Endothelial cell of umbilical vein (primary cell): ENCODE results near the gene SLC5A3. TPM values are rescaled to one million over a fixed set of nuclear protein-coding genes. Genes with fewer than 3 reads are reported as not detected.

Source experiments
- BruUV-seq: library from RNA; stranded (reverse); fragments of 400-500 nt; replicated peaks from 2 replicates; lab custom pipeline; 2021; lab: Mats Ljungman, UMichigan
- CTCF ChIA-PET: fragments of 300-600, 350-600 bp; sonication (Branson Sonifier 250); formaldehyde crosslinking; loops from one replicate; lab custom pipeline; 2021; ENCODE audit warnings: antibody characterized with exemption, inconsistent platforms; lab: Charles Lee
- POLR2A ChIA-PET: fragments of 300-600, 350-600 bp; sonication (Branson Sonifier 250); formaldehyde crosslinking; loops from one replicate; lab custom pipeline; 2021; ENCODE audit warnings: antibody characterized with exemption, inconsistent platforms; lab: Charles Lee
- DNase-seq: peaks from one replicate; pipeline ENCODE4 v3.0.0-alpha.2; 2011; ENCODE audit warnings: low read depth, low spot score
- FAIRE-seq: peaks from 2 replicates; lab custom pipeline; 2011; peaks lifted over from hg19 to GRCh38; lab: Jason Lieb, UNC
- H2AFZ ChIP-seq: 2 replicates; pipeline ENCODE4 v1.6.0; 2012; ENCODE audit warnings: low read depth, low read length, control low read depth, inconsistent platforms
- H3K27ac ChIP-seq: 2 replicates; pipeline ENCODE4 v1.5.1; 2011; ENCODE audit warnings: low read depth, mild to moderate bottlenecking, control low read depth, low read length, moderate library complexity; ENCODE audit not compliant: insufficient read depth
- H3K27me3 ChIP-seq, 2 experiments: 2 replicates each; pipeline versions ENCODE4 v1.6.0 to v1.6.1; 2011; ENCODE audit warnings: low read length in 2 of 2, mixed read lengths in 1 of 2; ENCODE audit not compliant: control insufficient read depth in 2 of 2, insufficient read depth in 2 of 2
- H3K36me3 ChIP-seq, 2 experiments: 2 replicates in 1 of 2; 3 replicates in 1 of 2; pipeline ENCODE4 v1.5.1; 2011; ENCODE audit warnings: low read length in 2 of 2, mild to moderate bottlenecking in 1 of 2, moderate library complexity in 1 of 2; ENCODE audit not compliant: control insufficient read depth in 2 of 2, insufficient read depth in 2 of 2; ENCODE audit errors: extremely low read depth in 1 of 2
- H3K4me1 ChIP-seq: 3 replicates; pipeline ENCODE4 v1.5.1; 2011; ENCODE audit warnings: mild to moderate bottlenecking, low read length; ENCODE audit not compliant: control insufficient read depth, insufficient read depth; ENCODE audit errors: extremely low read depth
- H3K4me2 ChIP-seq: 2 replicates; pipeline ENCODE4 v1.6.1; 2011; ENCODE audit warnings: low read length, control low read depth, mixed read lengths; ENCODE audit not compliant: insufficient read depth
- H3K4me3 ChIP-seq, 3 experiments: fragments of 200-600 bp in 1 of 3; sonication (generic), shearing (Covaris generic) in 1 of 3; replicated peaks in 1 of 3; 2 replicates each; pipeline ENCODE4 v1.5.1; 2011 to 2016; ENCODE audit warnings: control low read depth in 3 of 3, low read length in 3 of 3, mild to moderate bottlenecking in 2 of 3, inconsistent platforms in 1 of 3, low read depth in 1 of 3, moderate library complexity in 1 of 3; ENCODE audit not compliant: insufficient read depth in 1 of 3
- H3K79me2 ChIP-seq: 2 replicates; pipeline ENCODE4 v1.6.0; 2012; ENCODE audit warnings: low read length, inconsistent platforms; ENCODE audit not compliant: control insufficient read depth, insufficient read depth
- H3K9ac ChIP-seq: replicated peaks from 2 replicates; pipeline ENCODE3; 2011; ENCODE audit warnings: low read length, control low read depth; ENCODE audit not compliant: insufficient read depth; ENCODE audit errors: extremely low read depth
- H3K9me1 ChIP-seq: replicated peaks from 3 replicates; pipeline ENCODE4 v1.6.0; 2011; ENCODE audit warnings: mild to moderate bottlenecking, low read length; ENCODE audit not compliant: control insufficient read depth, insufficient read depth; ENCODE audit errors: extremely low read depth
- H3K9me3 ChIP-seq: replicated peaks from 2 replicates; pipeline ENCODE4 v1.5.1; 2012; ENCODE audit warnings: low read length, inconsistent platforms; ENCODE audit not compliant: control insufficient read depth, insufficient read depth
- H4K20me1 ChIP-seq: replicated peaks from 2 replicates; pipeline ENCODE3; 2011; ENCODE audit warnings: mild to moderate bottlenecking, low read length; ENCODE audit not compliant: control insufficient read depth, insufficient read depth; ENCODE audit errors: extremely low read depth
- CTCF ChIP-seq, 2 donors: IDR thresholded peaks; 1 replicate in 1 of 2; 2 replicates in 1 of 2; pipeline ENCODE4 v1.5.1; 2011; ENCODE audit warnings: low read length in 2 of 2, mild to moderate bottlenecking in 2 of 2, moderate library complexity in 2 of 2, control low read depth in 1 of 2, inconsistent platforms in 1 of 2, low read depth in 1 of 2; ENCODE audit not compliant: insufficient read depth in 1 of 2; ENCODE audit errors: extremely low read depth in 1 of 2
- EZH2 ChIP-seq: IDR thresholded peaks from 2 replicates; pipeline ENCODE4 v1.6.1; 2012; ENCODE audit warnings: borderline replicate concordance, low read depth, mild to moderate bottlenecking, moderate library complexity, low read length, inconsistent platforms; ENCODE audit not compliant: severe bottlenecking
- GATA2 ChIP-seq: IDR thresholded peaks from 2 replicates; pipeline ENCODE4 v1.7.0; 2011; ENCODE audit warnings: low read depth, mild to moderate bottlenecking, moderate library complexity, mixed read lengths, low read length; ENCODE audit not compliant: insufficient read length, insufficient read depth
- JUN ChIP-seq: IDR thresholded peaks from 2 replicates; pipeline ENCODE4 v1.6.1; 2011; ENCODE audit warnings: borderline replicate concordance, low read depth; ENCODE audit not compliant: insufficient read length, insufficient read depth
- MAX ChIP-seq: IDR thresholded peaks from 2 replicates; pipeline ENCODE4 v1.6.1; 2011; ENCODE audit not compliant: insufficient read depth, insufficient read length
- POLR2A ChIP-seq: IDR thresholded peaks from 2 replicates; pipeline ENCODE4 v1.6.1; 2012; ENCODE audit warnings: low read depth, mild to moderate bottlenecking, control low read depth, low read length
- POLR2AphosphoS5 ChIP-seq: IDR thresholded peaks from 2 replicates; pipeline ENCODE4 v1.6.1; 2012; ENCODE audit warnings: low read depth, mild to moderate bottlenecking, control low read depth, low read length, moderate library complexity; ENCODE audit not compliant: insufficient read depth
- dilution Hi-C: fragments of 300-500 bp; cut with MboI; formaldehyde crosslinking; loops from one replicate; pipeline ENCODE4 v1.15.0; 2019; ENCODE audit warnings: low sequenced_read_pairs; ENCODE audit not compliant: extremely low pct_ligation_motif_present
- intact Hi-C: fragments of 100-400 bp; cut with micrococcal nuclease; formaldehyde crosslinking; loops from one replicate; pipeline ENCODE4 v1.10.0; 2022
- polyA plus RNA-seq, 4 experiments: library from polyadenylated mRNA; depleted of rRNA in 3 of 4; stranded (reverse) in 3 of 4; unstranded in 1 of 4; fragments of >200 nt; gene quantifications; 2 replicates each; pipeline versions ENCODE4 v1.2.1 to v1.2.3, GENCODE V29; 2011 to 2012; ENCODE audit warnings: missing spikeins in 1 of 4
- total RNA-seq: library from RNA; stranded (reverse); gene quantifications from 2 replicates; pipeline ENCODE4 v1.2.3, GENCODE V29; 2021

SLC5A3 gene
- total and polyA plus RNA-seq, 2 donors (not counting 3 experiments of a cell fraction or from before 2014, with no cell fraction given): 1.6 to 8.0 TPM

- H3K4me2 ChIP-seq: no peak overlapping the region
- no peaks in the 10 kb centered on the region for H3K9me3 ChIP-seq
- BruUV-seq: no TSS peak
- H3K9me1 ChIP-seq: peaks cover 2% of the 10 kb centered on the region
- POLR2A ChIA-PET: no interaction called here
- FAIRE-seq (no peak), DNase-seq (no peak)
- H4K20me1 ChIP-seq: peaks cover 8% of the 10 kb centered on the region
- no peaks in the 10 kb centered on the region for H3K27me3 ChIP-seq
- CTCF ChIA-PET: interaction anchor here (0.8 to 3.8 kb wide), 13 partner anchors 8 to 510 kb away, joined by 3 to 30 read pairs (median 10); partner anchors contain the start of genes MRPS6 and SLC5A3
- H2AFZ ChIP-seq: no peak overlapping the region
- TF ChIP-seq CTCF (IDR thresholded peaks at IDR 0.05; ENCODE audit: extremely low read depth in 1 of 2, insufficient read depth in 1 of 2, low read depth in 1 of 2, low read length in 2 of 2) (no peak), JUN (no peak), GATA2 (no peak), POLR2A (no peak), MAX (no peak), EZH2 (no peak), POLR2AphosphoS5 (no peak)
- H3K36me3 ChIP-seq: peaks cover 0 to 3% of the 10 kb centered on the region in 2 experiments
- peaks cover 17% of the 10 kb centered on the region for H3K79me2 ChIP-seq
- no peak overlapping the region for H3K27ac ChIP-seq
- H3K4me3 ChIP-seq: no peak overlapping the region
- no peak overlapping the region for H3K9ac ChIP-seq
- H3K4me1 ChIP-seq: peaks cover 16% of the 10 kb centered on the region
- intact Hi-C loops (loop anchor here (5.0 kb wide), 2 partner anchors 109 to 171 kb away; no protein-coding TSS in a partner anchor), dilution Hi-C loops (no loop called here)
Measured at GRCh38 chr21:34093083-34093482, 19.7 kb downstream of the SLC5A3 start.
